Measurements from ENCODE around the gene NGF.

DNA sequence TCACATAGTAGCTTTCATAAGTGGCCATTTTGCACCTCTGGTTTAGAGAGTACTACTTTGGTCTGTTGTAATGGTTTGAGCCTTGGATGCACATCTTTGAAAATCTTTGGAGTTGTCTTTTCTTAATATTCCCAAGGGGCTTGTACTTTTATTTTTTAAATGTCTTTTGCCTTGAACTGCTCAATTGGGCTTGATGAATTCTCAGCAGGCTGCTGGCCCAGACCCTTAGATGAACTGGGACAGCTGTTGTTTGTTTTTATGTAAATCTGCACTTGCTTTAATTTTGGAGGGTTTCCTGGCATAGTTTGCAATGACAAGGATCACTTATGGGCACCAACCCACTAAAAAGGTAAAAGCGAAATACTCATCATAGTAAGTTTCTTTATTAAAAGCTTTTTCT is 24.9 kb downstream of the NGF start:
- TF ChIP-seq, protein P1, sequence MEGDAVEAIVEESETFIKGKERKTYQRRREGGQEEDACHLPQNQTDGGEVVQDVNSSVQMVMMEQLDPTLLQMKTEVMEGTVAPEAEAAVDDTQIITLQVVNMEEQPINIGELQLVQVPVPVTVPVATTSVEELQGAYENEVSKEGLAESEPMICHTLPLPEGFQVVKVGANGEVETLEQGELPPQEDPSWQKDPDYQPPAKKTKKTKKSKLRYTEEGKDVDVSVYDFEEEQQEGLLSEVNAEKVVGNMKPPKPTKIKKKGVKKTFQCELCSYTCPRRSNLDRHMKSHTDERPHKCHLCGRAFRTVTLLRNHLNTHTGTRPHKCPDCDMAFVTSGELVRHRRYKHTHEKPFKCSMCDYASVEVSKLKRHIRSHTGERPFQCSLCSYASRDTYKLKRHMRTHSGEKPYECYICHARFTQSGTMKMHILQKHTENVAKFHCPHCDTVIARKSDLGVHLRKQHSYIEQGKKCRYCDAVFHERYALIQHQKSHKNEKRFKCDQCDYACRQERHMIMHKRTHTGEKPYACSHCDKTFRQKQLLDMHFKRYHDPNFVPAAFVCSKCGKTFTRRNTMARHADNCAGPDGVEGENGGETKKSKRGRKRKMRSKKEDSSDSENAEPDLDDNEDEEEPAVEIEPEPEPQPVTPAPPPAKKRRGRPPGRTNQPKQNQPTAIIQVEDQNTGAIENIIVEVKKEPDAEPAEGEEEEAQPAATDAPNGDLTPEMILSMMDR (IDR thresholded peaks at IDR 0.05) = no peak
- TF ChIP-seq POLR2A (IDR thresholded peaks at IDR 0.05) (no peak), POLR2AphosphoS5 (IDR thresholded peaks at IDR 0.05) (no peak)

Data from prostate gland (tissue), 2 donors.